HepG2 (cell line): ENCODE data around the gene CHKA. TPM values are rescaled to one million over a fixed set of nuclear protein-coding genes. Genes with fewer than 3 reads are reported as not detected.
A peak's percentile ranks its signal among the peaks of the same experiment; 100 is the strongest.

Experiments used
- ETS1 ChIP-seq: sonication (generic); formaldehyde crosslinking; IDR thresholded peaks from 2 replicates; pipeline ENCODE4 v1.4.0; 2020; ENCODE audit warnings: missing genetic modification reagents
- GPBP1L1 ChIP-seq: sonication (generic); formaldehyde crosslinking; IDR thresholded peaks from 2 replicates; pipeline ENCODE4 v1.5.0; 2020; ENCODE audit warnings: mild to moderate bottlenecking, missing genetic modification reagents
- HCFC1 ChIP-seq: fragments of 150-350 bp; IDR thresholded peaks from 2 replicates; pipeline ENCODE4 v1.6.1; 2014; ENCODE audit warnings: low read depth, low read length
- HNRNPLL ChIP-seq: fragments of 200-400 bp; formaldehyde crosslinking; IDR thresholded peaks from 2 replicates; pipeline ENCODE4 v1.6.1; 2017; ENCODE audit warnings: mild to moderate bottlenecking, low read depth, low read length; ENCODE audit not compliant: poor library complexity, severe bottlenecking
- IKZF1 ChIP-seq: fragments of 450-650 bp; IDR thresholded peaks from 2 replicates; pipeline ENCODE4 v1.7.1; 2016
- IKZF5 ChIP-seq: IDR thresholded peaks from 2 replicates; pipeline ENCODE4 v1.6.1; 2018; ENCODE audit warnings: missing genetic modification reagents, mild to moderate bottlenecking, missing compliant biosample characterization
- KAT7 ChIP-seq: IDR thresholded peaks from 2 replicates; pipeline ENCODE4 v1.6.1; 2018; ENCODE audit warnings: borderline replicate concordance, missing compliant biosample characterization
- MTA1 ChIP-seq: sonication (generic); formaldehyde crosslinking; IDR thresholded peaks from 2 replicates; pipeline ENCODE4 v1.4.0; 2020; ENCODE audit warnings: missing genetic modification reagents, mild to moderate bottlenecking, borderline replicate concordance
- PITX1 ChIP-seq: sonication (generic); formaldehyde crosslinking; IDR thresholded peaks from 2 replicates; pipeline ENCODE4 v1.5.1; 2020; ENCODE audit warnings: mild to moderate bottlenecking, missing genetic modification reagents
- RBFOX2 ChIP-seq: fragments of 200-400 bp; formaldehyde crosslinking; IDR thresholded peaks from 2 replicates; pipeline ENCODE4 v1.6.1; 2017; ENCODE audit warnings: low read depth, mild to moderate bottlenecking, low read length
- SKIL ChIP-seq: sonication (generic); formaldehyde crosslinking; IDR thresholded peaks from 2 replicates; pipeline ENCODE4 v1.8.0; 2022; ENCODE audit warnings: missing genetic modification reagents, mild to moderate bottlenecking, moderate library complexity, borderline replicate concordance
- TEF ChIP-seq: sonication (generic); formaldehyde crosslinking; IDR thresholded peaks from 2 replicates; pipeline ENCODE4 v1.5.0; 2020; ENCODE audit warnings: missing genetic modification reagents
- THYN1 ChIP-seq: sonication (generic); formaldehyde crosslinking; IDR thresholded peaks from 2 replicates; pipeline ENCODE4 v1.8.1; 2023; ENCODE audit warnings: low read depth, mild to moderate bottlenecking, moderate library complexity, missing genetic modification reagents, borderline replicate concordance
- ZBTB14 ChIP-seq: sonication (generic); formaldehyde crosslinking; IDR thresholded peaks from 2 replicates; pipeline ENCODE4 v1.4.0; 2020; ENCODE audit warnings: missing genetic modification reagents
- ZKSCAN8 ChIP-seq: IDR thresholded peaks from 2 replicates; pipeline ENCODE4 v1.6.1; 2016; ENCODE audit warnings: borderline replicate concordance, missing genetic modification reagents, missing compliant biosample characterization
- ZNF10 ChIP-seq: sonication (generic); formaldehyde crosslinking; IDR thresholded peaks from 2 replicates; pipeline ENCODE4 v1.4.0; 2020; ENCODE audit warnings: mild to moderate bottlenecking, low read depth, missing genetic modification reagents, borderline replicate concordance
- ZNF572 ChIP-seq: sonication (generic); formaldehyde crosslinking; IDR thresholded peaks from 2 replicates; pipeline ENCODE4 v1.5.1; 2020; ENCODE audit warnings: mild to moderate bottlenecking, missing genetic modification reagents
- ZNF598 ChIP-seq: sonication (generic); formaldehyde crosslinking; IDR thresholded peaks from 2 replicates; pipeline ENCODE4 v1.5.1; 2020; ENCODE audit warnings: mild to moderate bottlenecking, missing genetic modification reagents, borderline replicate concordance
- ZNF670 ChIP-seq: sonication (generic); formaldehyde crosslinking; IDR thresholded peaks from 2 replicates; pipeline ENCODE4 v1.8.0; 2022; ENCODE audit warnings: mild to moderate bottlenecking, missing genetic modification reagents, borderline replicate concordance
- ZSCAN31 ChIP-seq: sonication (generic); formaldehyde crosslinking; IDR thresholded peaks from 2 replicates; pipeline ENCODE4 v1.5.0; 2020; ENCODE audit warnings: low read depth, mild to moderate bottlenecking, missing genetic modification reagents
- ZSCAN9 ChIP-seq: IDR thresholded peaks from 2 replicates; pipeline ENCODE4 v1.6.1; 2016; ENCODE audit warnings: borderline replicate concordance
- polyA plus RNA-seq, 8 experiments: library from polyadenylated mRNA; depleted of rRNA in 3 of 8; stranded (reverse) in 7 of 8; unstranded in 1 of 8; fragments of >200 nt; fragmentation: Illumina TruSeq in 4 of 8; extraction: Trizol in 4 of 8; gene quantifications; 2 replicates each; pipeline versions ENCODE4 v1.2.1 to v1.2.3, GENCODE V29; 2011 to 2016; ENCODE audit warnings: low read depth in 4 of 8, missing spikeins in 1 of 8, mixed read lengths in 1 of 8; ENCODE audit not compliant: insufficient read depth in 1 of 8
- total RNA-seq, 5 experiments: library from RNA; depleted of rRNA; stranded (reverse); fragments of >200 nt; fragmentation: Illumina TruSeq; extraction: Trizol; gene quantifications; 2 replicates each; pipeline ENCODE4 v1.2.3, GENCODE V29; 2016; ENCODE audit warnings: low read depth in 1 of 5

CHKA gene
- total and polyA plus RNA-seq, 2 of the 13 experiments (the other 11 are each of a cell fraction or from before 2014, with no cell fraction given), result 71.6 to 92.7 TPM

GRCh38 chr11:68127714-68128681, 6.8 kb upstream of the CHKA start (continued):
- TF ChIP-seq GPBP1L1 (CRISPR knock-in tag), result no peak
- TF ChIP-seq RBFOX2, result peak; percentile 74
- TF ChIP-seq IKZF1, result no peak
- TF ChIP-seq ZSCAN9 (CRISPR knock-in tag), result no peak
- peak; percentile 49 for TF ChIP-seq HNRNPLL
- no peak for TF ChIP-seq IKZF5 (CRISPR knock-in tag)
- peak; percentile 80 for TF ChIP-seq MTA1 (CRISPR knock-in tag)
- no peak for TF ChIP-seq ZBTB14 (CRISPR knock-in tag)
- no peak for TF ChIP-seq ZNF10 (CRISPR knock-in tag)
- TF ChIP-seq PITX1, result peak; percentile 77
- TF ChIP-seq TEF (CRISPR knock-in tag), result no peak
- TF ChIP-seq ZNF670 (CRISPR knock-in tag), result no peak
- TF ChIP-seq ZNF572, result no peak
- TF ChIP-seq ZSCAN31 (CRISPR knock-in tag), result no peak
- TF ChIP-seq KAT7 (CRISPR knock-in tag), result no peak
- TF ChIP-seq THYN1 (CRISPR knock-in tag), result no peak
- TF ChIP-seq HCFC1, result no peak
- TF ChIP-seq SKIL (CRISPR knock-in tag), result peak; percentile 64; the same call in 1 of the 2 replicates
- no peak for TF ChIP-seq ZNF598 (CRISPR knock-in tag)
- TF ChIP-seq ETS1 (CRISPR knock-in tag), result no peak
- TF ChIP-seq ZKSCAN8 (CRISPR knock-in tag), result peak; percentile 11; the same call in 1 of the 2 replicates
